Fibroblast of skin of scalp (primary cell): ENCODE measurements around the gene MNX1.

Experiments used
- DNase-seq: peaks from one replicate; pipeline ENCODE4 v3.0.0-alpha.2; 2013

The MNX1 gene

GRCh38 chr7:156966387-156966786, 44.1 kb downstream of the MNX1 start:
- DNase-seq, result no peak

- DNase-seq, result no peak
Measured at GRCh38 chr7:156964971-156965370, 45.5 kb downstream of the MNX1 start.

GRCh38 chr7:156963472-156963871, 47.0 kb downstream of the MNX1 start:
- DNase-seq, result no peak

GRCh38 chr7:156962897-156963296, 47.6 kb downstream of the MNX1 start:
- no peak for DNase-seq

GRCh38 chr7:156962145-156962544, 48.3 kb downstream of the MNX1 start:
- no peak for DNase-seq

GRCh38 chr7:156956727-156957126, 53.7 kb downstream of the MNX1 start:
- no peak for DNase-seq

GRCh38 chr7:156954941-156955340, 55.5 kb downstream of the MNX1 start:
- no peak for DNase-seq
